Measurements from ENCODE around the gene TBK1. TPM values are rescaled to one million over a fixed set of nuclear protein-coding genes. Genes with fewer than 3 reads are reported as not detected.

Gene TBK1
- total RNA-seq, 1 experiment from 2014 or later, result 23.6 TPM

- Histone ChIP-seq H3K4ac (ENCODE audit: low read depth, low read length) (no peak overlapping the region), H3K23ac (ENCODE audit: insufficient read length, low read depth, low read length) (no peak overlapping the region), H3K4me1 (ENCODE audit: insufficient read depth, low read length) (no peaks in the 10 kb centered on the region), H4K20me1 (ENCODE audit: control insufficient read depth, insufficient read depth, insufficient read length) (no peaks in the 10 kb centered on the region), H2AFZ (ENCODE audit: low read length) (no peak overlapping the region), H2BK15ac (ENCODE audit: low read depth, low read length) (no peak overlapping the region), H3T11ph (ENCODE audit: low read length) (no peak overlapping the region), H3K4me2 (ENCODE audit: insufficient read depth, insufficient read length, low read length) (no peak overlapping the region), H4K8ac (replicated peaks; ENCODE audit: insufficient read length, low read depth, low read length) (no peak overlapping the region), H3K18ac (ENCODE audit: insufficient read length, low read depth, low read length) (no peak overlapping the region), H3K56ac (ENCODE audit: insufficient read length, low read depth, low read length) (no peak overlapping the region), H2AK5ac (ENCODE audit: insufficient read length, low read length) (no peak overlapping the region), H4K5ac (ENCODE audit: insufficient read length, low read depth, low read length) (no peak overlapping the region), H2BK120ac (ENCODE audit: low read depth, low read length, poor library complexity, severe bottlenecking) (no peak overlapping the region), H3K27ac (ENCODE audit: insufficient read length, low read depth, low read length) (no peak overlapping the region), H2BK12ac (ENCODE audit: insufficient read length, low read depth, low read length) (no peak overlapping the region), H3K14ac (ENCODE audit: insufficient read depth, low read length) (no peak overlapping the region), H3K23me2 (ENCODE audit: insufficient read length, low read depth, low read length, poor library complexity, severe bottlenecking) (no peaks in the 10 kb centered on the region), H2BK5ac (ENCODE audit: insufficient read length, low read length) (no peak overlapping the region), H4K91ac (ENCODE audit: insufficient read length, low read depth, low read length) (no peak overlapping the region), H2BK20ac (ENCODE audit: low read depth, low read length, poor library complexity, severe bottlenecking) (no peak overlapping the region), H3K9me3 (ENCODE audit: control insufficient read depth, low read depth, low read length) (peaks cover 5% of the 10 kb centered on the region), H3K79me2 (ENCODE audit: insufficient read depth, low read length) (no peaks in the 10 kb centered on the region; the same call in 1 of the 2 replicates), H3K79me1 (ENCODE audit: insufficient read depth, low read depth, low read length, poor library complexity, severe bottlenecking) (no peaks in the 10 kb centered on the region), H3K27me3 (ENCODE audit: insufficient read depth, low read length) (no peaks in the 10 kb centered on the region), H3K9ac (ENCODE audit: extremely low read depth, insufficient read length, low read length) (no peak overlapping the region)
- H3K27me3 Mint-ChIP-seq (ENCODE audit: low read depth), result no peaks in the 10 kb centered on the region
- WGBS (ENCODE audit: extremely low coverage, insufficient read length, low lambda C conversion rate), result no CpG with 5 or more reads among the region's 4 CpGs
- no peak overlapping the region for H3K27ac Mint-ChIP-seq
- no peak overlapping the region for H3K4me3 Mint-ChIP-seq
- DNase-seq, result no peak
- H3K9me3 Mint-ChIP-seq, result peaks cover 19 to 22% of the 10 kb centered on the region in 2 experiments
- H3K36me3 Mint-ChIP-seq (ENCODE audit: insufficient read depth in 1 of 3, low read depth in 3 of 3), result peaks cover 45 to 71% (median 57%) of the 10 kb centered on the region in 3 experiments
- no peaks in the 10 kb centered on the region for H3K4me1 Mint-ChIP-seq
- no peak for TF ChIP-seq CTCF (conservative IDR thresholded peaks at IDR 0.05)
Observed at GRCh38 chr12:64475518-64475917, 23.6 kb downstream of the TBK1 start.
